ENCODE results near the gene EIF3K.
A peak's percentile ranks its signal among the peaks of the same experiment; 100 is the strongest.

Gene EIF3K

GRCh38 chr19:38650911-38651584, 32.1 kb downstream of the EIF3K start:
- no peak for DNase-seq (ENCODE audit: low spot score)
- no peak for TF ChIP-seq CTCF (IDR thresholded peaks at IDR 0.05)
- peak overlapping the region; percentile 97 for H3K4me3 ChIP-seq
- H3K27ac ChIP-seq: peak overlapping the region; percentile 81 to 99

GRCh38 chr19:38653028-38653571, 34.1 kb downstream of the EIF3K start:
- Histone ChIP-seq H3K27ac (peak overlapping the region; percentile 81 to 99), H3K4me3 (peak overlapping the region; percentile 97)
- no peak for TF ChIP-seq CTCF (IDR thresholded peaks at IDR 0.05)
- DNase-seq (ENCODE audit: low spot score): no peak

- H3K4me3 ChIP-seq: no peak overlapping the region
- no peak for DNase-seq (ENCODE audit: low spot score)
- peak overlapping the region; percentile 81 to 99 for H3K27ac ChIP-seq
- no peak for TF ChIP-seq CTCF (IDR thresholded peaks at IDR 0.05)
Observed at GRCh38 chr19:38654628-38655055, 35.7 kb downstream of the EIF3K start.

GRCh38 chr19:38655148-38655824, 36.3 kb downstream of the EIF3K start:
- DNase-seq (ENCODE audit: low spot score): no peak
- no peak for TF ChIP-seq CTCF (IDR thresholded peaks at IDR 0.05)
- H3K4me3 ChIP-seq: peak overlapping the region; percentile 20

GRCh38 chr19:38656171-38656981, 37.4 kb downstream of the EIF3K start:
- peak overlapping the region; percentile 81 to 99 for H3K27ac ChIP-seq
- no peak for DNase-seq (ENCODE audit: low spot score)
- H3K4me3 ChIP-seq: peak overlapping the region; percentile 20
- no peak for TF ChIP-seq CTCF (IDR thresholded peaks at IDR 0.05)

More at GRCh38 chr19:38655148-38655824, 36.3 kb downstream of the EIF3K start:
- H3K27ac ChIP-seq: peak overlapping the region; percentile 81 to 99

GRCh38 chr19:38657633-38658222, 38.7 kb downstream of the EIF3K start:
- Histone ChIP-seq H3K27ac (peak overlapping the region; percentile 81 to 99), H3K4me3 (peak overlapping the region; percentile 39)
- no peak for TF ChIP-seq CTCF (IDR thresholded peaks at IDR 0.05)
- DNase-seq (ENCODE audit: low spot score): no peak

Data from coronary artery (tissue), 2 donors.